OCI-LY1 (cell line): ENCODE measurements around the gene IYD.

Source experiments
- H2AFZ ChIP-seq: fragments of 200-600 bp; sonication (generic), shearing (Covaris generic); 2 replicates; pipeline ENCODE4 v1.6.0; 2014; ENCODE audit warnings: antibody characterized with exemption, mild to moderate bottlenecking, low read length
- H3F3A ChIP-seq: fragments of 200-600 bp; sonication (generic), shearing (Covaris generic); 2 replicates; pipeline ENCODE4 v1.6.0; 2014; ENCODE audit warnings: mild to moderate bottlenecking, antibody characterized with exemption, low read length, moderate library complexity; ENCODE audit not compliant: insufficient read depth
- H3K27ac ChIP-seq: fragments of 200-600 bp; sonication (generic); 2 replicates; pipeline ENCODE4 v1.5.1; 2014; ENCODE audit warnings: low read length, mixed run types, mild to moderate bottlenecking, low read depth; ENCODE audit not compliant: poor library complexity, severe bottlenecking
- H3K27me3 ChIP-seq: fragments of 200-600 bp; sonication (generic); 2 replicates; pipeline ENCODE4 v1.6.0; 2014; ENCODE audit warnings: antibody characterized with exemption, mild to moderate bottlenecking, low read length, moderate library complexity; ENCODE audit not compliant: insufficient read depth
- H3K36me3 ChIP-seq: fragments of 200-600 bp; sonication (generic); 2 replicates; pipeline ENCODE4 v1.6.1; 2014; ENCODE audit warnings: mild to moderate bottlenecking, antibody characterized with exemption, low read length, moderate library complexity, mixed read lengths; ENCODE audit not compliant: insufficient read depth
- H3K4me1 ChIP-seq: fragments of 200-600 bp; sonication (generic); 2 replicates; pipeline ENCODE4 v1.5.1; 2014; ENCODE audit warnings: mild to moderate bottlenecking, low read length, moderate library complexity; ENCODE audit not compliant: insufficient read depth, severe bottlenecking
- H3K4me2 ChIP-seq: fragments of 200-600 bp; sonication (generic), shearing (Covaris generic); 2 replicates; pipeline ENCODE4 v1.6.1; 2014; ENCODE audit warnings: low read length
- H3K4me3 ChIP-seq: fragments of 200-600 bp; sonication (generic); 2 replicates; pipeline ENCODE4 v1.5.1; 2014; ENCODE audit warnings: low read length, low read depth, mild to moderate bottlenecking, mixed read lengths; ENCODE audit not compliant: poor library complexity, severe bottlenecking
- H3K79me2 ChIP-seq: fragments of 200-600 bp; shearing (Covaris generic); 2 replicates; pipeline ENCODE4 v1.6.1; 2016; ENCODE audit warnings: mixed run types, low read length, mixed read lengths; ENCODE audit not compliant: insufficient read depth
- H3K9ac ChIP-seq: fragments of 200-600 bp; sonication (generic), shearing (Covaris generic); 2 replicates; pipeline ENCODE4 v1.6.1; 2014; ENCODE audit warnings: mild to moderate bottlenecking, low read length, mixed read lengths
- H3K9me2 ChIP-seq: fragments of 200-600 bp; sonication (generic), shearing (Covaris generic); 2 replicates; pipeline ENCODE4 v1.6.1; 2014; ENCODE audit warnings: low read depth, mild to moderate bottlenecking, low read length, mixed read lengths
- H3K9me3 ChIP-seq: fragments of 200-600 bp; shearing (Covaris generic); 2 replicates; pipeline ENCODE4 v1.6.1; 2014; ENCODE audit warnings: low read length, mixed read lengths
- H4K20me1 ChIP-seq: fragments of 200-600 bp; sonication (generic), shearing (Covaris generic); 2 replicates; pipeline ENCODE4 v1.6.0; 2016; ENCODE audit warnings: mild to moderate bottlenecking, low read length; ENCODE audit not compliant: insufficient read depth
- CTCF ChIP-seq: fragments of 200-600 bp; sonication (generic), shearing (Covaris generic); IDR thresholded peaks from 2 replicates; pipeline ENCODE4 v1.5.1; 2017; ENCODE audit warnings: mild to moderate bottlenecking, antibody characterized with exemption, low read length, moderate library complexity, mixed read lengths
- EZH2 ChIP-seq: fragments of 200-600 bp; sonication (generic), shearing (Covaris generic); IDR thresholded peaks from 2 replicates; pipeline ENCODE4 v1.8.0; 2017; ENCODE audit warnings: borderline replicate concordance, mixed run types, mild to moderate bottlenecking, antibody characterized with exemption, low read length, moderate library complexity, mixed read lengths

IYD gene

GRCh38 chr6:150334790-150335783 is 33.7 kb upstream of the IYD start:
- Histone ChIP-seq H3F3A (no peaks in the 10 kb centered on the region), H3K9ac (no peak overlapping the region), H3K4me2 (no peak overlapping the region)

GRCh38 chr6:150336299-150336698 is 32.5 kb upstream of the IYD start:
- H3K9ac ChIP-seq = no peak overlapping the region
- no peak overlapping the region for H3K4me2 ChIP-seq
- no peaks in the 10 kb centered on the region for H3K79me2 ChIP-seq
- no peaks in the 10 kb centered on the region for H4K20me1 ChIP-seq
- H2AFZ ChIP-seq = no peak overlapping the region
- H3F3A ChIP-seq = no peaks in the 10 kb centered on the region
- H3K9me2 ChIP-seq = no peaks in the 10 kb centered on the region
- no peaks in the 10 kb centered on the region for H3K9me3 ChIP-seq
- no peaks in the 10 kb centered on the region for H3K27me3 ChIP-seq
- no peak overlapping the region for H3K27ac ChIP-seq
- no peak overlapping the region for H3K4me3 ChIP-seq
- H3K4me1 ChIP-seq = no peaks in the 10 kb centered on the region
- no peaks in the 10 kb centered on the region for H3K36me3 ChIP-seq
- TF ChIP-seq CTCF (no peak), EZH2 (no peak)

More at GRCh38 chr6:150334790-150335783, 33.7 kb upstream of the IYD start:
- Histone ChIP-seq H3K79me2 (no peaks in the 10 kb centered on the region), H4K20me1 (no peaks in the 10 kb centered on the region), H2AFZ (no peak overlapping the region), H3K36me3 (no peaks in the 10 kb centered on the region), H3K27ac (no peak overlapping the region), H3K9me2 (no peaks in the 10 kb centered on the region), H3K4me1 (no peaks in the 10 kb centered on the region), H3K4me3 (no peak overlapping the region), H3K9me3 (no peaks in the 10 kb centered on the region), H3K27me3 (no peaks in the 10 kb centered on the region)
- TF ChIP-seq CTCF = peak; percentile 92
- TF ChIP-seq EZH2 = no peak

GRCh38 chr6:150336708-150337107 is 32.1 kb upstream of the IYD start:
- Histone ChIP-seq H3K4me1 (no peaks in the 10 kb centered on the region), H4K20me1 (no peaks in the 10 kb centered on the region), H3K4me2 (no peak overlapping the region)

More at GRCh38 chr6:150336708-150337107, 32.1 kb upstream of the IYD start:
- no peaks in the 10 kb centered on the region for H3F3A ChIP-seq
- H3K36me3 ChIP-seq = no peaks in the 10 kb centered on the region
- no peak overlapping the region for H2AFZ ChIP-seq
- no peaks in the 10 kb centered on the region for H3K9me3 ChIP-seq
- H3K27me3 ChIP-seq = no peaks in the 10 kb centered on the region
- no peak overlapping the region for H3K4me3 ChIP-seq
- H3K79me2 ChIP-seq = no peaks in the 10 kb centered on the region
- TF ChIP-seq EZH2 (no peak), CTCF (no peak)
- H3K9ac ChIP-seq = no peak overlapping the region
- H3K27ac ChIP-seq = no peak overlapping the region
- no peaks in the 10 kb centered on the region for H3K9me2 ChIP-seq
